Fibroblast of lung (primary cell): ENCODE measurements around the gene EIF2AK2.

Experiments used
- CTCF ChIP-seq, 2 donors: IDR thresholded peaks in 1 of 2; conservative IDR thresholded peaks in 1 of 2; 1 replicate in 1 of 2; 2 replicates in 1 of 2; pipeline ENCODE4 v1.5.1; 2011 to 2012; ENCODE audit warnings: low read length in 2 of 2, control low read depth in 1 of 2, inconsistent platforms in 1 of 2, low read depth in 1 of 2, mild to moderate bottlenecking in 1 of 2
- EZH2 ChIP-seq: IDR thresholded peaks from 2 replicates; pipeline ENCODE4 v1.5.1; 2012; ENCODE audit warnings: low read length, control low read depth, mild to moderate bottlenecking; ENCODE audit errors: missing control alignments

GRCh38 chr2:37156857-37157714 lies at the start of gene EIF2AK2:
- TF ChIP-seq CTCF (conservative IDR thresholded peaks at IDR 0.05 in 1 of 2, IDR thresholded peaks at IDR 0.05 in 1 of 2; ENCODE audit: low read depth in 1 of 2, low read length in 2 of 2) (no peak), EZH2 (no peak)
